HG03571 (cell line): ENCODE results near the gene NDOR1.
"Not testable (repeated sequence)": the region's sequence is repeated elsewhere in the genome, so short reads cannot be mapped to it uniquely, and the experiment has no call there.

ENCODE experiments used
- ATAC-seq: cut with Tn5 transposase; IDR thresholded peaks from one replicate; pipeline ENCODE4 v1.9.1; 2021; ENCODE audit not compliant: unreplicated experiment

NDOR1 gene

DNA sequence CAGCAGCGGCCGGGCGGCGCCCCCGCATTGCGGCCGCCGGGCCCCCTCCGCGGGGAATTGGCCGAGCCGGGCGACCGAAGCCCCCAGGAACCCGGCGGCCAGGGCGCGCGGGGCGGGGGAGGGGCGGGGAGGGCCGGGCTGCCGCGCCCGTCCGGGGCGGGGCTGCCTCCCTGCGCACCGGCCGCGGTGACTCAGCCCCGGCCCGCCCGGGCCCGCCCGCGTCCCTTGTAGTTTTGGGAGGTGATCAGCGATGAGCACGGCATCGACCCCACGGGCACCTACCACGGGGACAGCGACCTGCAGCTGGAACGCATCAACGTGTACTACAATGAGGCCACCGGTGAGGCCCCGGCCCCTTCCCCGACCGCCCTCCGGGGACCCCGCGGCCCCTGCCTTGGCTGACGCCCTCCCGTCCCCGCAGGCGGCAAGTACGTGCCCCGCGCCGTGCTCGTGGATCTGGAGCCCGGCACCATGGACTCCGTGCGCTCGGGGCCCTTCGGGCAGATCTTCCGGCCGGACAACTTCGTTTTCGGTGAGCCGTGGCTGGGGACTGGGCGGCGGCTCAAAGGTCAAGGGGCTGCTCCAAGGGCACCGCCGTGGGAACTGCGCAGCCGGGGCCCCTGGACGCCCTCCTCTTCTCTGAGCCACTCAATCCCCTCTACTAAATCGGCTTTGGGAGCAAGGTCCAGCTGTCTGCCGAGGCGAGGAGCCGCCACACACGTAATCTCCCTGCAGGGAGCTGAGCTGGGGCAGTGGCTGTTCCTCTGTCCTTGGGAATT is 36.2 kb downstream of the NDOR1 start:
- ATAC-seq, result peak; percentile 0

DNA sequence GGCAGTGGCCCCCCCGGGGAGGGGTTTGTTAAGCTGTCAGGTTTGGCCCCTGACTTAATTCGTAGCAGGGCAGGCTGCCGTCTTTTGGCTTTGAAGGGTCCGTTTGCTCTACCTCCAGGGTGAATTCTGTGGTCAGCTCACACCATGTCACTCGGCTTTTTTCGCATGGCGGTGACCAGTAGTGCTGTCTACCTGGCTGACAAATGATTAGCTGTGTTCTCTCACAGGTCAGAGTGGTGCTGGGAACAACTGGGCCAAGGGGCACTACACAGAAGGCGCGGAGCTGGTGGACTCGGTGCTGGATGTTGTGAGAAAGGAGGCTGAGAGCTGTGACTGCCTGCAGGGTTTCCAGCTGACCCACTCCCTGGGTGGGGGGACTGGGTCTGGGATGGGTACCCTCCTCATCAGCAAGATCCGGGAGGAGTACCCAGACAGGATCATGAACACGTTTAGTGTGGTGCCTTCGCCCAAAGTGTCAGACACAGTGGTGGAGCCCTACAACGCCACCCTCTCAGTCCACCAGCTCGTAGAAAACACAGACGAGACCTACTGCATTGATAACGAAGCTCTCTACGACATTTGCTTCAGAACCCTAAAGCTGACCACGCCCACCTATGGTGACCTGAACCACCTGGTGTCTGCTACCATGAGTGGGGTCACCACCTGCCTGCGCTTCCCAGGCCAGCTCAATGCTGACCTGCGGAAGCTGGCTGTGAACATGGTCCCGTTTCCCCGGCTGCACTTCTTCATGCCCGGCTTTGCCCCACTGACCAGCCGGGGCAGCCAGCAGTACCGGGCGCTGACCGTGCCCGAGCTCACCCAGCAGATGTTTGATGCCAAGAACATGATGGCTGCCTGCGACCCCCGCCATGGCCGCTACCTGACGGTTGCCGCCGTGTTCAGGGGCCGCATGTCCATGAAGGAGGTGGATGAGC is 37.0 kb downstream of the NDOR1 start:
- no peak for ATAC-seq

- not testable (repeated sequence) for ATAC-seq
These were observed 37.7 kb downstream of the NDOR1 start for GRCh38 chr9:137243266-137243625.

GRCh38 chr9:137243626-137244485 is 38.4 kb downstream of the NDOR1 start:
- no peak for ATAC-seq

GRCh38 chr9:137244486-137245449 is 39.3 kb downstream of the NDOR1 start:
- no peak for ATAC-seq

DNA sequence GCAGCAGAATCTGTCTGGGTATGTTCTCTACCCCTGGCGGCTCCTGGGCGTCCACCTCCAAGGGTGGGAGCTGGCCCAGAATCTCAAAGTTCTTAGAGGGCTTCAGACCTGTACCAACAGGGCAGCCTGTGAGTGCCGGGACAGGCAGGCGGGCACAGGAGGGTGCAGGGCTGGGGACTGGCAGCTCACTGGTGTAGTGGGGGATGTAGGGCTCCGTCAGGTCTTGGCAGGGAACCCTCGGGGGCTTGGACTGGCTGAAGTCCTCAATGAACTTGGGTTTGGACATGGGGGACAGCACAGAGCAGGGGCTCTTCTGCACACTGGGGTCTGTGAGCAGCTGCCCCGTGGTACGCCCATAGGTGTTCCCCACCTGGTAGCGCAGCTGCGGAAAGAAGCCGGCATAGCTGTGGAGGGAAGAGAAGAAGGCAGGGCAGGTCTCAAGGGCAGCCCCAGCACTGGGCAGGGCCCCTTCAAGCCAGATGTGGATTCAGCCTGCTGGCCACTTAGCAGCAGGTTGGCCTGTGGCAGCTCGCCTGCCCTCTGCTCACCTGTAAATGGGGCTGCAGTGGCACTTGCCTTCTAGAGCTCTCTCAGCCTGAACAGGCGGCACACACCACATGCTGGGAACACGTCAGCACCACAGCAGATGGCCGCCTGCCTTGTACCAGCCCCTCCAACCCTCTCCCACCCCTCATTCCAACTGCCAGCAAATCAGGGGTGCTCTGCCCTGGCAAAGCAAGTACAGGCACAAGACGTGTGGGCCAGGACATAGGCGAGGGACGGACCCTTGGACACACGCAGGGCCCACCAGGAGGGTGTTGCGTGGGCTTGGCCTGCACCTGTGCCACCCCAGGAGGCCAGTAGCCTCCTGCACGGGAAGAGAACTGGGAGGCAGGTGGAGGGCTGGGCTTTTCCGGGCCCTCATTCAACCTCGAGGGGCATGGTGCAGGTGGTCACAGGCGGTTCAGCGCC is 40.2 kb downstream of the NDOR1 start:
- ATAC-seq, result no peak

DNA sequence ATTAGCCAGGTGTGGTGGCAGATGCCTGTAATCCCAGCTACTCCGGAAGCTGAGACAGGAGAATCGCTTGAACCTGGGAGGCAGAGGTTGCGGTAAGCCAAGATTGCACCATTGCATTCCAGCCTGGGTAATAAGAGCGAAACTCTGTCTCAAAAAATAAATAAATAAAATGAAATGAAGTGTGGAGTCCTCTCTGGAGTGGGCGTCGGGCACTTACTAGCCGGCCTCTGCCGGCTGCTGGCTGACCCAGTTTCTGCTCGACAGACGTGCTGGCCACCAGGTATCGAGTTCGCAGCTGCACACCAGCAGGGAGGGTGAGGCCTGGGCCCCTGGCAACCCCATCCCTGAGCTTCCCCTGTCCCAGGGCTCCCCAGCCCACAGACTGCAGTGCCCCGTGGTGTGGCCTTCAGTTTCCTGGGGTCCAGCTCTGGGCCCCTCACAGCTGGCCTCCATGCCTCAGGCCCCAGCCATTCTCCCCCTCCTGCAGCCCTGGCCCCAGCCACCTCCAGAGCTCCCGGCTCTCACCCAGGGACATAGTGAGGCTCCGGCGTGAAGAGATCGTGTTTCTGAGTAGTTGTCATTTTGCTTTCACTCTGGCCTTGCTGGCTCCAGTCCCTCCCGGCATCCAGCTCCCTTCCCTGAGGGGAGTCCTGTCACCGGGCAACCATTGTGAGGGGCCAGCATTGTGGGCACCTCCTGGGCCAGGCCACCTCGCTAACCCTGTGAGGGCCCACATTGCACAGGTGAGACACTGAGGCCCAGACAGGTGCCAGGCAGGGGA is 41.8 kb downstream of the NDOR1 start:
- ATAC-seq, result no peak

DNA sequence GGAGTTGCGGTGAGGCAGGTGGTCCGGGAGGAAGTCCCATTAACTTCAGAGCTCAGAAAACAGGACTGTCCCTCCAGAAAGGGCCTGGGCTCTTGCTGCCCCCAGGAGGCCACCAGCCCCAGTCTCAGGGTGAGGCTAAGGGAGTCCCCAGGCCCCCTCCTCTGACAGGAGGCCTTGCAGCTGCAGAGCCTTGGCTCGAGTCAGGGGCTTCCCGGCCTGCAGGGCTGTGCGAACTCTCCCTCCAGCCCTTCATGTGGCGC is 42.3 kb downstream of the NDOR1 start:
- no peak for ATAC-seq

GRCh38 chr9:137250329-137251193 is 45.1 kb downstream of the NDOR1 start:
- ATAC-seq, result no peak

DNA sequence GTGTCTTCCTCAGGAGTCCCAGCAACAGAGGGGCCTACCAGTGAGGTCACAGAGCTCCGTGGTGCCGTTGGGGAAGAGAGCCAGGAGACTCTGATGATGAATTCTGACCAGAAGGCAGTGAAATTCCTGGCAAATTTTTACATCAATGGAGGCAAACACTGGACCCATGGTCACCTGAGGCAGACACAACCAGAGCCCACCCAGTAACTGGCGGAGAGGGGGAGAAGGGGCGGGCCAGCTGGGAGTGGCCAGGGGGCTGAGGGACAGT is 45.6 kb downstream of the NDOR1 start, which contains the start of gene STPG3:
Gene STPG3, plus strand, starts transcription at position 93 of the 268 bp plus-strand sequence. Its CDS starts 1 bp downstream, at position 94.
- ATAC-seq, result no peak

GRCh38 chr9:137251490-137252268 is 46.2 kb downstream of the NDOR1 start:
- ATAC-seq, result no peak

GRCh38 chr9:137252555-137253506 is 47.3 kb downstream of the NDOR1 start:
- no peak for ATAC-seq

- no peak for ATAC-seq
These were observed 48.5 kb downstream of the NDOR1 start for GRCh38 chr9:137253717-137254623.

- ATAC-seq, result peak; percentile 72
These were observed 49.3 kb downstream of the NDOR1 start, which contains the start of gene NELFB for GRCh38 chr9:137254624-137255447. Gene NELFB (plus strand): TSS chr9:137255327.
